Measurements from ENCODE around the gene TTI1. TPM values are rescaled to one million over a fixed set of nuclear protein-coding genes. Genes with fewer than 3 reads are reported as not detected.

The TTI1 gene
- total RNA-seq, 1 donor from 2014 or later: 30.1 TPM

- intact Hi-C loops (cut with micrococcal nuclease): no loop called here
Measured at GRCh38 chr20:37939701-37940560, 93.3 kb downstream of the TTI1 start.

- intact Hi-C loops (cut with micrococcal nuclease): no loop called here
Measured at GRCh38 chr20:37938954-37939353, 94.3 kb downstream of the TTI1 start.

GRCh38 chr20:37938181-37938750, 95.0 kb downstream of the TTI1 start:
- intact Hi-C loops (cut with micrococcal nuclease): no loop called here

DNA sequence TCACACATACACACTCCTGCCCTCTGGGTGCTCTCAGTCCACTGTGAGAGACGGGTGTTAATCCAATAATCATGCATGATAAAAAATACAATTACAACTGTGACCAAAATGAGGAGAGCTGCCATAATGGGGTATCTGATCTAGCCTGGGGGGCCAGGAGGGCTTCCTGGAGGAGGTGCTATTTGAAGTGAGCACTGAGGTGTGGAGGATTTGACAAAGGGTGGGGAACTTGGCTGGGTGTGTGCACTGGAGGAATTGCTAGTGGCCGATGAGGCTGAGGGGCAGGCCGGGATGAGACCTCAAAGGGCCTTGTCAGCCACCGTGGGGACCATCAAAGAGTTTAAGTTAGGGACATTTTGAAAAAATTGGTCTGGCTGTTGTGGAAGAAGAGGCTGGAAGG, 95.6 kb downstream of the TTI1 start:
- intact Hi-C loops (cut with micrococcal nuclease): no loop called here

DNA sequence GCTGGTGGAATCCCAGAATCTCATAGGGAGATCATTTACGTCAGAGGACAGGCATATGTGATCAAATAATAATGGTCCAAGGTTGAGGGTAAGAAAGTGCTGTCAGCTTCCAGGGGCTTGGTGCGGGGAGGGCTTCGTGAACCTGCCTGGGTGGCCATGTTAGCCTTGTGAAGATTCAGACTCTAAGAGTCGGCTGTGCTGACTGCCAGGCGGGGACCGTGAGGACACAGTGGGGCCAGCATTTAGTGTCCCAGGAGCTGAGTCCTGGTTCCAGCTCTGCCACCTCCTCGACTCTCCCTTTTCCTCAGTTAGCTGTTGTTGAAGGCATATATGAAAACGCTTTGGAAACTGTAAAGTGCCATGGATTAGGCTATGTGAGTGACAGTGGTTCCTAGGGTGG, 96.8 kb downstream of the TTI1 start:
- intact Hi-C loops (cut with micrococcal nuclease): no loop called here

DNA sequence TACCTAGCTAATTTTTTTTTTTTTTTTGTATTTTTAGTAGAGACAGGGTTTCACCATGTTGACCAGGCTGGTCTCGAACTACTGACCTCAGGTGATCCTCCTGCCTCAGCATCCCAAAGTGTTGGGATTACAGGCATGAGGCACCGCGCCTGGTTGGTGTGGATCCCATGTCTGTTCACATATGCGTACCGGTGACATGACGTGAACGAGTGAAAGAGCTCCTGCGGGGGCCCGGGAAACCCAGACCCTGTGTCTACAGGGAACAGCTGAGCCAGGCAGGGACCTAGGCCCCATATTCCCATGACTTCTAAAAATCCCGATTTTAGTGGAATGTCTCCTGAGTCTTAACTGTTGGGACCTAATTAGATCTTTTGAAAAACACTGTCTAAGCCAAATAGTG, 97.2 kb downstream of the TTI1 start:
- intact Hi-C loops (cut with micrococcal nuclease): no loop called here

- intact Hi-C loops (cut with micrococcal nuclease): no loop called here
Measured at GRCh38 chr20:37935435-37935834, 97.8 kb downstream of the TTI1 start.

DNA sequence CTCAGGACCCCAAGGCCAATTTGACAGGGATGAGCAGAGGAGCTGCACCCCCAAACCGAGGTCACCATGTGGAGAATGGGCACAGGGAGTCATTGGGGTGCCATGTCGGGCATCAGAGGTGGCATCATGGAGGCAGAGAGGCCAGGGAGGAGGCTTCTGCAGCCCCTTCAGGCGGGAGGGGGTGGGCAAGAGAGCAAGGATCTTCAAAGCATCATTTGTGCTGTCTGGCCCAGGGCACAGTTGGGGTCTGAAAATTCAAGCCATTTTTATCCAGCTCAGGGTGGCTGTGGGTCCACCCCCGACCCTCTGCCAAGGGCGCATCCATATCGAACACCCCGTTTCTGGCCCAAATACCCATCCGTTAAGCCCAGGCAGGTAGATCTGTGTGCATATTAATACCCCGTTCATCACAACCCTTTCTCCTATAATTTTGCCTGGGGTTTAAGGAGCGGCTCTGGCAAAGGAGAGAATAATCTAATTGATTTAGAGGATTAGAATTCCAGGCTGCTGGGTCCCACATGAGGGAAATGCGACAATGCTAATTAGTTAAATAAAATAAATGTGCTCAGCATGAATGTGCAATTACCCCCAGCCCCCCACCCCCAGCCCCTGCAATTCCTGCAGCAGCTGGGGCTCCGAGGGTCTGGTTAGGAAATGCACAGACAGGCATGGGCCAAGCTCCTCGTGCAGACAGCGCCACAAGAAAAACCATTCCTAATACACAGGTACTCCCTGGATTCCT, 98.5 kb downstream of the TTI1 start:
- intact Hi-C loops (cut with micrococcal nuclease): no loop called here

- intact Hi-C loops (cut with micrococcal nuclease): no loop called here
Measured at GRCh38 chr20:37933786-37934633, 99.2 kb downstream of the TTI1 start.

Other genes with a start within 250 kb of the TTI1 start
- gene VSTM2L, start 130.3 kb downstream of the TTI1 start, total RNA-seq: 0.15 and 0.39 TPM in 2 replicates
- gene RPRD1B, start 290 bp upstream of the TTI1 start, total RNA-seq: 51.9 and 55.6 TPM in 2 replicates
- gene TGM2, start 131.8 kb upstream of the TTI1 start, total RNA-seq: 1.6 and 2.3 TPM in 2 replicates
- not detected in 2 replicates for gene KIAA1755, start 227.3 kb upstream of the TTI1 start, total RNA-seq